H1 (cell line): ENCODE data around the gene TBC1D2. TPM values are rescaled to one million over a fixed set of nuclear protein-coding genes. Genes with fewer than 3 reads are reported as not detected.

ENCODE experiments used
- CTCF ChIA-PET: fragments of 300-600 bp; sonication (Branson Sonifier 250); formaldehyde crosslinking; loops from one replicate; lab custom pipeline; 2021; ENCODE audit not compliant: partially characterized antibody; lab: Charles Lee
- POLR2A ChIA-PET: fragments of 300-600 bp; sonication (Branson Sonifier 250); formaldehyde crosslinking; loops from one replicate; lab custom pipeline; 2021; ENCODE audit warnings: inconsistent platforms; ENCODE audit not compliant: partially characterized antibody; lab: Charles Lee
- DNase-seq, 2 experiments: peaks; one replicate each; pipeline versions ENCODE4 v3.0.0 to v3.0.0-alpha.2; 2010 to 2022; ENCODE audit warnings: low spot score in 2 of 2, low read depth in 1 of 2, mixed read lengths in 1 of 2
- FAIRE-seq: peaks from 2 replicates; lab custom pipeline; 2011; peaks lifted over from hg19 to GRCh38; lab: Jason Lieb, UNC
- H2AFZ ChIP-seq: 2 replicates; pipeline ENCODE4 v1.8.1; 2012; ENCODE audit warnings: low read length, inconsistent platforms
- H2AK5ac ChIP-seq: 2 replicates; pipeline ENCODE4 v1.6.1; 2013; ENCODE audit warnings: low read depth, low read length
- H2BK120ac ChIP-seq: replicated peaks from 2 replicates; pipeline ENCODE3; 2013; ENCODE audit warnings: low read depth, low read length, inconsistent platforms
- H2BK12ac ChIP-seq: 2 replicates; pipeline ENCODE4 v1.6.1; 2013; ENCODE audit warnings: low read depth, low read length
- H2BK15ac ChIP-seq: 2 replicates; pipeline ENCODE4 v1.6.1; 2013; ENCODE audit warnings: low read length
- H2BK20ac ChIP-seq: 2 replicates; pipeline ENCODE4 v1.6.1; 2013; ENCODE audit warnings: low read length
- H2BK5ac ChIP-seq: 2 replicates; pipeline ENCODE4 v1.6.1; 2013; ENCODE audit warnings: low read depth, low read length
- H3K14ac ChIP-seq: 2 replicates; pipeline ENCODE4 v1.6.1; 2013; ENCODE audit warnings: inconsistent platforms; ENCODE audit not compliant: insufficient read length
- H3K18ac ChIP-seq: 2 replicates; pipeline ENCODE4 v1.6.1; 2013; ENCODE audit warnings: low read length; ENCODE audit errors: extremely low read depth
- H3K23ac ChIP-seq: 2 replicates; pipeline ENCODE4 v1.6.1; 2013; ENCODE audit warnings: inconsistent platforms; ENCODE audit not compliant: insufficient read length
- H3K23me2 ChIP-seq: 2 replicates; pipeline ENCODE4 v1.6.1; 2013; ENCODE audit warnings: low read depth, low read length
- H3K27ac ChIP-seq: 2 replicates; pipeline ENCODE4 v1.6.1; 2011; ENCODE audit warnings: low read depth, low read length, inconsistent platforms
- H3K27me3 ChIP-seq, 4 experiments: replicated peaks in 1 of 4; 1 replicate in 1 of 4; 2 replicates in 3 of 4; pipeline versions ENCODE4 v1.6.1 to v1.8.1; 2011 to 2013; ENCODE audit warnings: low read length in 3 of 4, mild to moderate bottlenecking in 3 of 4, inconsistent platforms in 2 of 4, mixed read lengths in 2 of 4, moderate library complexity in 1 of 4; ENCODE audit not compliant: control insufficient read depth in 3 of 4, insufficient read depth in 3 of 4; ENCODE audit errors: extremely low read depth in 1 of 4
- H3K36me3 ChIP-seq, 4 experiments: 2 replicates each; pipeline versions ENCODE4 v1.6.1 to v1.8.1; 2011 to 2013; ENCODE audit warnings: mild to moderate bottlenecking in 4 of 4, low read length in 3 of 4, moderate library complexity in 2 of 4, control low read depth in 1 of 4, inconsistent platforms in 1 of 4; ENCODE audit not compliant: insufficient read depth in 4 of 4, control insufficient read depth in 2 of 4
- H3K4ac ChIP-seq: replicated peaks from 2 replicates; pipeline ENCODE3; 2013; ENCODE audit warnings: low read length, low read depth, mixed read lengths, inconsistent platforms; ENCODE audit not compliant: insufficient read length
- H3K4me1 ChIP-seq, 4 experiments: replicated peaks in 1 of 4; 1 replicate in 1 of 4; 2 replicates in 3 of 4; pipeline versions ENCODE4 v1.6.1 to v1.8.1; 2011 to 2013; ENCODE audit warnings: low read length in 3 of 4, inconsistent platforms in 2 of 4, mixed read lengths in 1 of 4; ENCODE audit not compliant: insufficient read depth in 4 of 4, control insufficient read depth in 3 of 4
- H3K4me2 ChIP-seq, 2 experiments: 2 replicates each; pipeline versions ENCODE4 v1.6.1 to v1.8.1; 2011 to 2013; ENCODE audit warnings: low read depth in 2 of 2, low read length in 2 of 2, control low read depth in 1 of 2, inconsistent platforms in 1 of 2, mild to moderate bottlenecking in 1 of 2; ENCODE audit not compliant: insufficient read depth in 1 of 2
- H3K4me3 ChIP-seq, 4 experiments: fragments of 200-600, 300-600 bp in 1 of 4; sonication (generic), shearing (Covaris generic), sonication (Bioruptor Twin) in 1 of 4; 2 replicates each; pipeline versions ENCODE4 v1.5.1 to v1.8.1; 2011 to 2016; ENCODE audit warnings: low read length in 4 of 4, low read depth in 3 of 4, control low read depth in 2 of 4, inconsistent platforms in 2 of 4, mild to moderate bottlenecking in 2 of 4, mixed read lengths in 1 of 4, moderate library complexity in 1 of 4; ENCODE audit not compliant: insufficient read depth in 2 of 4; ENCODE audit errors: extremely low read depth in 1 of 4
- H3K56ac ChIP-seq: replicated peaks from 2 replicates; pipeline ENCODE3; 2013; ENCODE audit warnings: low read depth, mild to moderate bottlenecking, mixed read lengths, low read length, inconsistent platforms; ENCODE audit not compliant: insufficient read length
- H3K79me1 ChIP-seq: 2 replicates; pipeline ENCODE4 v1.6.1; 2013; ENCODE audit warnings: low read depth, low read length, control low read depth
- H3K79me2 ChIP-seq, 2 experiments: 2 replicates each; pipeline versions ENCODE4 v1.6.1 to v1.8.1; 2012 to 2013; ENCODE audit warnings: low read length in 2 of 2, mild to moderate bottlenecking in 2 of 2, inconsistent platforms in 1 of 2; ENCODE audit not compliant: insufficient read depth in 2 of 2, control insufficient read depth in 1 of 2
- H3K9ac ChIP-seq, 4 experiments: replicated peaks in 1 of 4; 1 replicate in 1 of 4; 2 replicates in 3 of 4; pipeline versions ENCODE4 v1.6.1 to v1.8.1; 2011 to 2013; ENCODE audit warnings: low read depth in 3 of 4, low read length in 3 of 4, control low read depth in 2 of 4, mild to moderate bottlenecking in 2 of 4, moderate library complexity in 2 of 4, inconsistent platforms in 1 of 4; ENCODE audit errors: extremely low read depth in 1 of 4
- H3K9me3 ChIP-seq, 2 experiments: 2 replicates each; pipeline versions ENCODE4 v1.6.1 to v1.8.1; 2012 to 2013; ENCODE audit warnings: mild to moderate bottlenecking in 2 of 2, moderate library complexity in 2 of 2, control low read depth in 1 of 2, inconsistent platforms in 1 of 2, low read depth in 1 of 2, low read length in 1 of 2, mixed read lengths in 1 of 2; ENCODE audit not compliant: insufficient read depth in 2 of 2
- H4K20me1 ChIP-seq, 2 experiments: replicated peaks in 1 of 2; 2 replicates each; pipeline versions ENCODE3 to v1.8.1; 2011 to 2013; ENCODE audit warnings: inconsistent platforms in 2 of 2, low read length in 2 of 2, mild to moderate bottlenecking in 1 of 2; ENCODE audit not compliant: insufficient read depth in 2 of 2, control insufficient read depth in 1 of 2
- H4K5ac ChIP-seq: 2 replicates; pipeline ENCODE4 v1.6.1; 2013; ENCODE audit warnings: low read length, low read depth, mixed read lengths, inconsistent platforms; ENCODE audit not compliant: insufficient read length
- H4K8ac ChIP-seq: 2 replicates; pipeline ENCODE4 v1.8.0; 2013; ENCODE audit warnings: mild to moderate bottlenecking, moderate library complexity, low read length, inconsistent platforms; ENCODE audit not compliant: insufficient read depth; ENCODE audit errors: extremely low read depth
- H4K91ac ChIP-seq: replicated peaks from 2 replicates; pipeline ENCODE3; 2013; ENCODE audit warnings: low read length, mixed read lengths, inconsistent platforms; ENCODE audit not compliant: insufficient read length
- ASH2L ChIP-seq: fragments of 200-600, 300-600 bp; sonication (generic); IDR thresholded peaks from one replicate; pipeline ENCODE4 v1.7.1; 2017; ENCODE audit warnings: low read length
- BRCA1 ChIP-seq: IDR thresholded peaks from 2 replicates; pipeline ENCODE4 v1.6.1; 2012; ENCODE audit warnings: low read depth, low read length, improper control_type of control experiment
- CHD1 ChIP-seq: IDR thresholded peaks from 2 replicates; pipeline ENCODE4 v1.6.1; 2012; ENCODE audit warnings: low read depth, low read length, improper control_type of control experiment
- EGR1 ChIP-seq: IDR thresholded peaks from 2 replicates; pipeline ENCODE4 v1.6.1; 2011; ENCODE audit warnings: low read depth, low read length, borderline replicate concordance
- HDAC2 ChIP-seq, 2 experiments: fragments of 300-600 bp in 1 of 2; sonication (generic) in 1 of 2; IDR thresholded peaks; 2 replicates each; pipeline ENCODE4 v1.6.1; 2011 to 2012; ENCODE audit warnings: low read depth in 2 of 2, low read length in 2 of 2, mild to moderate bottlenecking in 2 of 2, moderate library complexity in 2 of 2, borderline replicate concordance in 1 of 2, inconsistent platforms in 1 of 2
- KDM1A ChIP-seq: fragments of 200-600, 300-600 bp; sonication (generic); IDR thresholded peaks from 2 replicates; pipeline ENCODE4 v1.7.1; 2016; ENCODE audit warnings: mild to moderate bottlenecking, low read length, borderline replicate concordance
- POLR2A ChIP-seq, 2 experiments: IDR thresholded peaks; 1 replicate in 1 of 2; 2 replicates in 1 of 2; pipeline ENCODE4 v1.6.1; 2011; ENCODE audit warnings: low read depth in 2 of 2, low read length in 2 of 2, mild to moderate bottlenecking in 2 of 2; ENCODE audit errors: control extremely low read depth in 1 of 2
- SIRT6 ChIP-seq: IDR thresholded peaks from one replicate; pipeline ENCODE4 v1.7.1; 2012; ENCODE audit warnings: low read length, inconsistent platforms
- WGBS, 2 experiments: shearing (Covaris generic) in 1 of 2; methylation state at CpG; one replicate each; pipeline versions ENCODE4 v1.1.6 to v1.1.7; 2013 to 2015; ENCODE audit warnings: low lambda C conversion rate in 2 of 2, mixed read lengths in 2 of 2, inconsistent platforms in 1 of 2, low coverage in 1 of 2, missing lambda C conversion rate in 1 of 2; ENCODE audit not compliant: insufficient replicate concordance in 2 of 2, insufficient coverage in 1 of 2, insufficient read length in 1 of 2; ENCODE audit errors: extremely low coverage in 1 of 2, missing lambda C conversion rate in 1 of 2; 5-methylcytosine and 5-hydroxymethylcytosine counted together
- polyA plus RNA-seq, 7 experiments: library from polyadenylated mRNA; depleted of rRNA in 3 of 7; stranded (reverse) in 5 of 7; unstranded in 2 of 7; fragments of >200 nt in 5 of 7; fragments of 200-250 nt in 2 of 7; gene quantifications; 1 replicate in 5 of 7; 2 replicates in 1 of 7; 4 replicates in 1 of 7; pipeline versions ENCODE4 v1.2.1 to v1.2.3, GENCODE V29; 2011 to 2013; ENCODE audit warnings: missing spikeins in 2 of 7, mixed read lengths in 2 of 7
- total RNA-seq: library from RNA; stranded (reverse); fragmentation: NEBNext Ultra II Directional; extraction: Animal tissue kit (Norgen Biotek cat#: 25700); gene quantifications from 2 replicates; pipeline ENCODE4 v1.2.1, GENCODE V29; 2021
- TF ChIP-seq, protein P1 (sequence below): IDR thresholded peaks from 2 replicates; pipeline ENCODE4 v1.6.1; 2012; ENCODE audit warnings: inconsistent platforms
- TF ChIP-seq, protein P2 (sequence below), 3 experiments: IDR thresholded peaks; 1 replicate in 2 of 3; 2 replicates in 1 of 3; pipeline versions ENCODE4 v1.5.1 to v1.6.1; 2011; ENCODE audit warnings: low read length in 3 of 3, mild to moderate bottlenecking in 3 of 3, inconsistent platforms in 2 of 3, low read depth in 1 of 3, moderate library complexity in 1 of 3; ENCODE audit not compliant: insufficient read depth in 1 of 3; ENCODE audit errors: control extremely low read depth in 1 of 3

Gene TBC1D2
- total and polyA plus RNA-seq, 2 of the 8 experiments (the other 6 are each of a cell fraction or from before 2014, with no cell fraction given), result 7.4 TPM

DNA sequence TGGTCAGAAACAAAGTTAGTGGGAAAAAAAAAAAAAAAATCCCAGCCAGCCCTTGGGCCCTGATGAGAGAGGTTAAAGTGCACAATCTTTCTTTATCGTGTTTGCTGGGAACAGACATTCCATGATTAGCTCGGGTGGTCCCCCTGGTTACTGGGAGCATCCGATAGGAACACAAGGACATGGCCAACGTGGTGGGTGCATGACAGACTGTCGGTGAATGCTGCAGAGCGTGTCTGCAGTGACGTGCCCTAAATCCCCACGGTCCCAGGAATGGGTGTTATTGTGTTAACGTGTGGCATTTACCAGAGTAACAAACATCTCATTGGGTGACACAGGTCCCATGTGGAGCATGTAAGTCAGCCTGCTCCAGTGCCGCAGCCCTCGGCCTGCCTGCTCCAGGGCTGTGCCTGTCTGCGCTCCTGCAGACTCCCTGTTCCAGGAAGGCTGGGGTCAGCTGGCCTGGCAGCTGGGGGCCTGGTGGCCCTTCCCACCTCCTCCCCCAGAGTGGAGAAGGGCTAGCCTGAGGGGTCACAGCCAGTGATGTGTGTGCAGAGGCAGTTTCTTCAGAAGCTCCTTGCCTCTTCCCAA lies 34.3 kb upstream of the TBC1D2 start:
- Histone ChIP-seq H2BK120ac (no peak overlapping the region), H3K23me2 (no peaks in the 10 kb centered on the region), H2AFZ (no peak overlapping the region), H3K4ac (no peak overlapping the region), H4K8ac (no peak overlapping the region), H3K23ac (no peak overlapping the region), H3K18ac (no peak overlapping the region; the same call in 1 of the 2 replicates)
- POLR2A ChIA-PET, result interaction anchor here (1.6 kb wide), 1 partner anchor 10 kb away, joined by 4 read pairs; no protein-coding TSS in a partner anchor
- TF ChIP-seq, protein P1, sequence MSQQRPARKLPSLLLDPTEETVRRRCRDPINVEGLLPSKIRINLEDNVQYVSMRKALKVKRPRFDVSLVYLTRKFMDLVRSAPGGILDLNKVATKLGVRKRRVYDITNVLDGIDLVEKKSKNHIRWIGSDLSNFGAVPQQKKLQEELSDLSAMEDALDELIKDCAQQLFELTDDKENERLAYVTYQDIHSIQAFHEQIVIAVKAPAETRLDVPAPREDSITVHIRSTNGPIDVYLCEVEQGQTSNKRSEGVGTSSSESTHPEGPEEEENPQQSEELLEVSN, result no peak
- TF ChIP-seq ASH2L, result no peak
- TF ChIP-seq POLR2A (IDR thresholded peaks at IDR 0.05; ENCODE audit: control extremely low read depth in 1 of 2, low read depth in 2 of 2, low read length in 2 of 2), result no peak
- TF ChIP-seq KDM1A, result no peak
- TF ChIP-seq CHD1, result no peak
- TF ChIP-seq, protein P2, sequence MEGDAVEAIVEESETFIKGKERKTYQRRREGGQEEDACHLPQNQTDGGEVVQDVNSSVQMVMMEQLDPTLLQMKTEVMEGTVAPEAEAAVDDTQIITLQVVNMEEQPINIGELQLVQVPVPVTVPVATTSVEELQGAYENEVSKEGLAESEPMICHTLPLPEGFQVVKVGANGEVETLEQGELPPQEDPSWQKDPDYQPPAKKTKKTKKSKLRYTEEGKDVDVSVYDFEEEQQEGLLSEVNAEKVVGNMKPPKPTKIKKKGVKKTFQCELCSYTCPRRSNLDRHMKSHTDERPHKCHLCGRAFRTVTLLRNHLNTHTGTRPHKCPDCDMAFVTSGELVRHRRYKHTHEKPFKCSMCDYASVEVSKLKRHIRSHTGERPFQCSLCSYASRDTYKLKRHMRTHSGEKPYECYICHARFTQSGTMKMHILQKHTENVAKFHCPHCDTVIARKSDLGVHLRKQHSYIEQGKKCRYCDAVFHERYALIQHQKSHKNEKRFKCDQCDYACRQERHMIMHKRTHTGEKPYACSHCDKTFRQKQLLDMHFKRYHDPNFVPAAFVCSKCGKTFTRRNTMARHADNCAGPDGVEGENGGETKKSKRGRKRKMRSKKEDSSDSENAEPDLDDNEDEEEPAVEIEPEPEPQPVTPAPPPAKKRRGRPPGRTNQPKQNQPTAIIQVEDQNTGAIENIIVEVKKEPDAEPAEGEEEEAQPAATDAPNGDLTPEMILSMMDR (IDR thresholded peaks at IDR 0.05; ENCODE audit: control extremely low read depth in 1 of 3, insufficient read depth in 1 of 3, low read depth in 1 of 3, low read length in 3 of 3), result no peak
- no peak for TF ChIP-seq EGR1
- TF ChIP-seq HDAC2 (IDR thresholded peaks at IDR 0.05; ENCODE audit: borderline replicate concordance in 1 of 2, low read depth in 2 of 2, low read length in 2 of 2), result no peak
- TF ChIP-seq BRCA1, result no peak
- TF ChIP-seq SIRT6, result no peak
- TF ChIP-seq, all 59 proteins: peak for 0
- H3K9me3 ChIP-seq, result no peaks in the 10 kb centered on the region
- no peaks in the 10 kb centered on the region for H4K20me1 ChIP-seq
- no peak overlapping the region for H3K27ac ChIP-seq
- H3K9ac ChIP-seq, result no peak overlapping the region
- FAIRE-seq (no peak), DNase-seq (no peak)
- H3K36me3 ChIP-seq, result no peaks in the 10 kb centered on the region
- no peak overlapping the region for H3K4me3 ChIP-seq
- H3K56ac ChIP-seq, result no peak overlapping the region
- no peak overlapping the region for H4K91ac ChIP-seq
- no peak overlapping the region for H2BK12ac ChIP-seq
- H4K5ac ChIP-seq, result no peak overlapping the region
- CTCF ChIA-PET, result interaction anchor here (0.7 to 2.8 kb wide), 4 partner anchors 25 to 264 kb away, joined by 3 to 10 read pairs (median 3); no protein-coding TSS in a partner anchor
- H2AK5ac ChIP-seq, result no peak overlapping the region
- no peak overlapping the region for H2BK5ac ChIP-seq
- no peaks in the 10 kb centered on the region for H3K4me1 ChIP-seq
- no peaks in the 10 kb centered on the region for H3K79me2 ChIP-seq
- H3K14ac ChIP-seq, result no peak overlapping the region
- H2BK15ac ChIP-seq, result peak overlapping the region; percentile 62; the same call in 1 of the 2 replicates
- H3K27me3 ChIP-seq, result peaks cover 0 to 2% (median 0%) of the 10 kb centered on the region in 4 experiments; a peak in 1 of 7 replicates
- WGBS, 2 experiments, result 87% methylated on average over 11 of the region's 12 CpGs; no CpG with 5 or more reads in 1 of the 2 experiments
- H3K79me1 ChIP-seq, result no peaks in the 10 kb centered on the region
- peak overlapping the region; percentile 87; the same call in 1 of the 2 replicates for H2BK20ac ChIP-seq
- no peak overlapping the region for H3K4me2 ChIP-seq
